Chondrocyte (in vitro differentiated cells): ENCODE data around the gene KRTAP20-3. TPM values are rescaled to one million over a fixed set of nuclear protein-coding genes. Genes with fewer than 3 reads are reported as not detected.

Experiments used
- DNase-seq: peaks from one replicate; pipeline ENCODE4 v3.0.0; 2021; ENCODE audit warnings: mixed read lengths, low spot score
- H3K27ac Mint-ChIP-seq: one replicate; pipeline ENCODE4 v1.8.0; 2021; ENCODE audit warnings: mild to moderate bottlenecking, moderate library complexity, mixed read lengths; ENCODE audit not compliant: unreplicated experiment
- H3K27me3 Mint-ChIP-seq: 2 replicates; pipeline ENCODE4 v1.8.0; 2021; ENCODE audit warnings: low read depth, mixed read lengths
- H3K36me3 Mint-ChIP-seq: 2 replicates; pipeline ENCODE4 v1.8.0; 2021; ENCODE audit warnings: low read depth, mixed read lengths
- H3K4me1 Mint-ChIP-seq: 2 replicates; pipeline ENCODE4 v1.8.0; 2021; ENCODE audit warnings: low read depth, mild to moderate bottlenecking, mixed read lengths
- H3K4me3 Mint-ChIP-seq: one replicate; pipeline ENCODE4 v1.8.0; 2021; ENCODE audit warnings: mild to moderate bottlenecking, moderate library complexity, mixed read lengths; ENCODE audit not compliant: unreplicated experiment
- H3K9me3 Mint-ChIP-seq: 2 replicates; pipeline ENCODE4 v1.8.0; 2021; ENCODE audit warnings: low read depth, mixed read lengths
- CTCF ChIP-seq: fragments of 200-600 bp; sonication (generic); IDR thresholded peaks from 2 replicates; pipeline ENCODE4 v1.5.0; 2021; ENCODE audit warnings: antibody characterized with exemption, mild to moderate bottlenecking, moderate library complexity
- total RNA-seq: library from RNA; stranded (reverse); gene quantifications from 3 replicates; pipeline ENCODE4 v1.2.1, GENCODE V29; 2021

KRTAP20-3 gene
- total RNA-seq, 1 donor from 2014 or later: not detected

DNA sequence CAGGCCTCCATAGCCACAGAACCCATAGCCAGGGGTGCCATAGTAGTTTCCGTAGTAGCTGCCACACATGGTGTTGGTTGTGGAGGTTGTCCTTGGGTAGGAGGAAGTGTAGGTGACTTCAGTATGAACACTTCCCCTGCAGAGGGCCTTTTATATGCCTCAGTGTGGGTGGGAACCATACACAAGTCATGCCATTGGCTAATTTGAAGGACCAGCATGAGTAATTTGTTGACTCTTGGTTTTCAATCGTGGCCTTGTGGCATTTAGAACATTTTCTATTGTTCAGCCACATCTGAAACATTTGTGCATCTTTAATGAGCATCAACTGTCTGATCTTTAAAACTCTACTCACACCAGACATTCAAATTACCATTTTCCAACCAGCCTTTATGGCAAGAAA lies 28.8 kb upstream of the KRTAP20-3 start, which contains the start of gene KRTAP6-1:
Gene KRTAP6-1 (minus strand): TSS at position 95 of the 400 bp plus-strand sequence. CDS start 26 bp downstream, at position 69.
- H3K9me3 Mint-ChIP-seq: peaks cover 15% of the 10 kb centered on the region
- H3K27me3 Mint-ChIP-seq: no peaks in the 10 kb centered on the region
- H3K36me3 Mint-ChIP-seq: no peaks in the 10 kb centered on the region
- no peak within 1 kb of the TSS for H3K27ac Mint-ChIP-seq
- no peak within 1 kb of the TSS for H3K4me3 Mint-ChIP-seq
- DNase-seq: no peak
- H3K4me1 Mint-ChIP-seq: peaks cover 3% of the 10 kb centered on the region
- no peak for TF ChIP-seq CTCF

- Mint-ChIP-seq H3K9me3 (peaks cover 15% of the 10 kb centered on the region), H3K4me3 (no peak overlapping the region), H3K27me3 (no peaks in the 10 kb centered on the region), H3K27ac (no peak overlapping the region), H3K4me1 (peaks cover 3% of the 10 kb centered on the region), H3K36me3 (no peaks in the 10 kb centered on the region)
- no peak for TF ChIP-seq CTCF
- no peak for DNase-seq
Measured at GRCh38 chr21:30615199-30615598, 27.5 kb upstream of the KRTAP20-3 start.

- no peak within 1 kb of the TSS for H3K27ac Mint-ChIP-seq
- no peak within 1 kb of the TSS for H3K4me3 Mint-ChIP-seq
- no peaks in the 10 kb centered on the region for H3K36me3 Mint-ChIP-seq
- DNase-seq: no peak
- H3K27me3 Mint-ChIP-seq: no peaks in the 10 kb centered on the region
- H3K9me3 Mint-ChIP-seq: peaks cover 12% of the 10 kb centered on the region
- H3K4me1 Mint-ChIP-seq: peaks cover 3% of the 10 kb centered on the region
- no peak for TF ChIP-seq CTCF
Measured at GRCh38 chr21:30616125-30616524, 26.5 kb upstream of the KRTAP20-3 start, which contains the start of gene KRTAP20-1. TSS of gene KRTAP20-1 (plus strand) at chr21:30616425. CDS start at chr21:30616455, 30 bp downstream.

- peaks cover 19% of the 10 kb centered on the region for H3K9me3 Mint-ChIP-seq
- no peaks in the 10 kb centered on the region for H3K4me1 Mint-ChIP-seq
- no peaks in the 10 kb centered on the region for H3K36me3 Mint-ChIP-seq
- no peak for DNase-seq
- no peak overlapping the region for H3K4me3 Mint-ChIP-seq
- no peak overlapping the region for H3K27ac Mint-ChIP-seq
- TF ChIP-seq CTCF: no peak
- H3K27me3 Mint-ChIP-seq: no peaks in the 10 kb centered on the region
Measured at GRCh38 chr21:30620080-30620479, 22.6 kb upstream of the KRTAP20-3 start.

- Mint-ChIP-seq H3K4me3 (no peak within 1 kb of the TSS), H3K27ac (no peak within 1 kb of the TSS)
Measured at GRCh38 chr21:30620522-30620921, 22.1 kb upstream of the KRTAP20-3 start, which contains the start of gene KRTAP20-4. TSS of gene KRTAP20-4 (plus strand) at chr21:30620627.

More at GRCh38 chr21:30620522-30620921, 22.1 kb upstream of the KRTAP20-3 start, which contains the start of gene KRTAP20-4:
- Mint-ChIP-seq H3K9me3 (peaks cover 16% of the 10 kb centered on the region), H3K27me3 (no peaks in the 10 kb centered on the region), H3K4me1 (no peaks in the 10 kb centered on the region), H3K36me3 (no peaks in the 10 kb centered on the region)
- no peak for TF ChIP-seq CTCF
- DNase-seq: no peak
